AG09319 (cell line): ENCODE data around the gene DFFB.

Experiments used
- DNase-seq: peaks from one replicate; pipeline ENCODE4 v3.0.0-alpha.2; 2010; ENCODE audit warnings: low read depth; ENCODE audit errors: extremely low read depth
- CTCF ChIP-seq: IDR thresholded peaks from 2 replicates; pipeline ENCODE4 v1.5.1; 2011; ENCODE audit warnings: low read depth, mild to moderate bottlenecking, inconsistent platforms, low read length, moderate library complexity

Gene DFFB

GRCh38 chr1:3918966-3919611 lies 61.8 kb downstream of the DFFB start:
- DNase-seq, result no peak
- no peak for TF ChIP-seq CTCF

GRCh38 chr1:3919706-3920105 lies 62.4 kb downstream of the DFFB start:
- TF ChIP-seq CTCF, result no peak
- no peak for DNase-seq

DNA sequence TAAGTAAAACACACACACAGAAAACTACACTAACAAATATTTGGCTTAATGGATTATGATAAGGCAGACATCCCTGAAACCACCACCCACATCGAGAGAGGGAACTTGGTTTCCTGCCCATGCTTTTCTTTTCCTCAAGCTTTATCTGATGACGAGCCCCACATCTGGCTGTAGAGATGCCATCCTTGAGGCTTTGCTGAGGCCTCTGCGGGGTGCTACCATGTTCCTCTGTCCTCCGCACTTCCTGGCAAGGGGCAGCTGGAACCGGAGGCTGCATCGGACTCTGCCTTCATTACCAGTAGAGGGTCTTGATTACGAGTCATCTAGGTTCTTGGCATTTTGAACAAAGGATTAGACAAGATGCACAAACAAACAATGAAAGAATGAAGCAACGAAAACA lies 64.5 kb downstream of the DFFB start:
- no peak for DNase-seq
- TF ChIP-seq CTCF, result no peak

GRCh38 chr1:3922201-3922725 lies 65.0 kb downstream of the DFFB start:
- no peak for DNase-seq
- no peak for TF ChIP-seq CTCF

- no peak for DNase-seq
- TF ChIP-seq CTCF, result no peak
These were observed 65.6 kb downstream of the DFFB start for GRCh38 chr1:3922851-3923250.

DNA sequence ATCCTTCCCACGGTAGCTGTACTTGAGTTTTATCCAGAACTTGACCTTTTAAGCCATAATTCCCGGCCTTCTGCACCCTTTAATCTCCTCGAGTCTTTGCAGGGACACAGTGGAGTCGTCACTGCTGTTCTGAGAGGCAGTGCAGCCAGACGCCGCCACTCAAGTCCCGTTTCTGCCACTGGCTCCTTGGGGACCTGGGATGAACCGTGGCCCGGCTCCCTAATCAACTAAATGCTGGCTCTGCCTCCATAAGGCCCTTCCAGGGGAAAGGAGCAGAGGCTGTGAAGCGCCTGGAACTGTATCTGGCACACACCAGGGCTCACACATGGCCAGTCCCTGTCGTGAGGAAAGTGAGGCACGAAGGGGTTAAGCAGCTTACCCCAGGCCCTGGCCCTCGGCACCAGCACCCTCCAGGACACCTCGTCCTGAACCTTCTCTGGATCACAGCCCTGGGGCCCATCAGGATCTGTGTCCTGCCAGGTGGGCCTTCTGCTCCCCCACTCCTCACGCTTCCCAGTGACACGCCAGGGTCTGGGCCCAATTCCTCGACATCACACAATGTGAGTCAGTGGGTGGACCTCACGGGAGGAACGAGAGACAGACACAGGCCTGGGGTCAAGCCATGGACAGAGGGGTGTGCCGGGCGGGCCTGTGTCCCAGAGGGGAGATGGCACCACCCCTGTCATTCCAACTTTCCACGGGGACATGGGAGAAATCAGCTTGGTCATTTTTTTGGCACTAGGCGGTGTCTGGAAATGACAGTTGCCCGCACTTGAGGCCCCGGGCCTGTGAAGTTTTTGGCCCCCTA lies 66.3 kb downstream of the DFFB start:
- no peak for DNase-seq
- no peak for TF ChIP-seq CTCF

DNA sequence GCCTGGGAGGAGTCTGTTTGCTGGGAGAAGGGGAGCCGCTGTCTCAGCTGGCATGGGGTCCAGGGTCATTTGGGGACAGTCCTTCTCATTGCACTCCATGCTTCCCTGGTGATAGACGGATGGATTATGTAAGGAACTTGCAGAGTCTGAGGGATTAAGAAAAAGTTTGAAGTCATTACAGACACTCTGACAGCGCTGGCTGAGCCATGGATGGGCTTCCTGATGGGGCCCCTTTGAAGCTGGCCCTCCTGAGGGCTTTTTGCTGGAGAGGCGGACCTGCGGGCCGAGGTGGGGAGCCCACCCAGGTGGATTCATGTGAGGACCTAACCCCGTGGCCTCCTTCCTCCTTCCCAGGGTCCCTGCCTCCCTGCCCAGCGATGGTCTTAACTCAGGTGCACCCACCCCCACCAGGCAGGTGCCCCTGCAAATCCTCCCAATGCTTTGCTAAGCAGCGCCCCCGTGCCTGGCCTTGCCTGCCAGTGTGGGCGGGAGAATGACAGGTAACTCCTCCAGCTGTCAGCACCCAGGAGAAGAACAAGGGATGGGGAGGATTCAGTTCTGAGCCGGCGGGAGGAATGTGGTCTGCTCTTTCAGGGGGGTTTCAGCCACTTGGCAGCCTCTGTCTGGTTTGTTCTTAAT lies 67.0 kb downstream of the DFFB start:
- no peak for DNase-seq
- no peak for TF ChIP-seq CTCF
